Measurements from ENCODE around the gene GPSM1. TPM values are rescaled to one million over a fixed set of nuclear protein-coding genes. Genes with fewer than 3 reads are reported as not detected.
"Not testable (repeated sequence)": the region's sequence is repeated elsewhere in the genome, so short reads cannot be mapped to it uniquely, and the experiment has no call there.

GPSM1 gene
- total RNA-seq, 1 donor from 2014 or later: 1.9 TPM

DNA sequence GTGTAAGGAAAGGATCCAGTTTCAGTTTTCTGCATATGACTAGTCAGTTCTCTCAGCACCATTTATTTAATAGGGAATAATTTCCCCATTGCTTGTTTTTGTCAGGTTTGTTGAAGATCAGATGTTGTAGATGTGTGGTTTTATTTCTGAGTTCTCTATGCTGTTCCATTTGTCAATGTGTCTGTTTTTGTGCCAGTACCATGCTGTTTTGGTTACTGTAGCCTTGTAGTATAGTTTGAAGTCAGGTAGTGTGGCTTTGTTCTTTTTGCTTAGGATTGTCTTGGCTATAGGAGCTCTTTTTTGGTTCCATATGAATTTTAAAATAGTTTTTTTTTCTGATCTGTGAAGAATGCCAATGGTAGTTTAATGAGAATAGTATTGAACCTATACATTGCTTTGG, 6.4 kb upstream of the GPSM1 start:
- Mint-ChIP-seq H3K4me1 (peaks cover 11% of the 10 kb centered on the region), H3K27me3 (peaks cover 10% of the 10 kb centered on the region)
- H3K4me3 Mint-ChIP-seq; H3K36me3 Mint-ChIP-seq (ENCODE audit: low read depth); CTCF ChIA-PET; DNase-seq; intact Hi-C loops (cut with micrococcal nuclease); ATAC-seq (ENCODE audit: low read depth); POLR2A ChIA-PET; H3K27ac Mint-ChIP-seq; H3K9me3 Mint-ChIP-seq: not testable (repeated sequence)

DNA sequence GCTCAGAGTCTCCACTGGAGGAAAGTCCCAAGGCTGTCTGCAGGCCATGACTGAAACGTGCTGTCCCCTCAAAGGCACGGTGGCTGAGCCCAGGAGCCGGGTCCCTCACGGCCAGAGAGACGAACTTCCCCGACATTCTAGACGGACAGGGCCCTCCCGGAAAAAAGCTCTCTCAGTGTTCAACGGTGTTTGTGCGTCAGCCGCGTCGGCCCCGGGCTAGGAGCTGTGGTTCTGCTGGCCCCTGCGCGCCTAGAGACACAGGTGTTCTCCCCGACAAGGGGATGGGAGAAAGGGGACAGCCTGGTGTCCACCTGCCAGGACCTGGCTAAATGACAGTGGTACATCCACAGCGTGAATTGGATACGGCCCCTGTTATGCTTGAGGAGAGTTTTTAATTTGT, 5.8 kb upstream of the GPSM1 start:
- intact Hi-C loops (cut with micrococcal nuclease): no loop called here
- POLR2A ChIA-PET: no interaction called here

GRCh38 chr9:136322756-136323330, 4.5 kb upstream of the GPSM1 start:
- DNase-seq (no peak), ATAC-seq (ENCODE audit: low read depth) (no peak)
- ChIA-PET POLR2A (no interaction called here), CTCF (no interaction called here)
- no peak overlapping the region for H3K4me3 Mint-ChIP-seq
- TF ChIP-seq CTCF (IDR thresholded peaks at IDR 0.05): no peak
- no peak overlapping the region for H3K27ac Mint-ChIP-seq
- peaks cover 11% of the 10 kb centered on the region for H3K4me1 Mint-ChIP-seq
- peaks cover 6% of the 10 kb centered on the region for H3K27me3 Mint-ChIP-seq
- intact Hi-C loops (cut with micrococcal nuclease): no loop called here
- H3K9me3 Mint-ChIP-seq: no peaks in the 10 kb centered on the region
- no peaks in the 10 kb centered on the region for H3K36me3 Mint-ChIP-seq (ENCODE audit: low read depth)

More for the DNA sequence above, 5.8 kb upstream of the GPSM1 start:
- Mint-ChIP-seq H3K9me3 (no peaks in the 10 kb centered on the region), H3K27me3 (peaks cover 10% of the 10 kb centered on the region), H3K4me1 (peaks cover 14% of the 10 kb centered on the region), H3K4me3 (no peak overlapping the region), H3K27ac (no peak overlapping the region), H3K36me3 (ENCODE audit: low read depth) (no peaks in the 10 kb centered on the region)
- DNase-seq (no peak), ATAC-seq (ENCODE audit: low read depth) (no peak)
- CTCF ChIA-PET: no interaction called here
- TF ChIP-seq CTCF (IDR thresholded peaks at IDR 0.05): no peak

- Mint-ChIP-seq H3K36me3 (ENCODE audit: low read depth) (no peaks in the 10 kb centered on the region), H3K27me3 (peaks cover 6% of the 10 kb centered on the region), H3K9me3 (no peaks in the 10 kb centered on the region), H3K4me1 (peaks cover 7% of the 10 kb centered on the region), H3K27ac (no peak overlapping the region), H3K4me3 (no peak overlapping the region)
- DNase-seq (no peak), ATAC-seq (ENCODE audit: low read depth) (no peak)
- POLR2A ChIA-PET: no interaction called here
- TF ChIP-seq CTCF (IDR thresholded peaks at IDR 0.05): no peak
- intact Hi-C loops (cut with micrococcal nuclease): no loop called here
- CTCF ChIA-PET: no interaction called here
Observed at GRCh38 chr9:136323371-136323789, 4.0 kb upstream of the GPSM1 start.

GRCh38 chr9:136324501-136325300, 2.6 kb upstream of the GPSM1 start:
- POLR2A ChIA-PET: no interaction called here
- intact Hi-C loops (cut with micrococcal nuclease): loop anchor here (5.0 kb wide), 1 partner anchor 38 kb away; the partner anchor contains the start of gene DNLZ
- ATAC-seq (ENCODE audit: low read depth) (no peak), DNase-seq (no peak)
- Mint-ChIP-seq H3K27me3 (peaks cover 14% of the 10 kb centered on the region), H3K4me3 (no peak overlapping the region), H3K27ac (no peak overlapping the region), H3K36me3 (ENCODE audit: low read depth) (no peaks in the 10 kb centered on the region), H3K4me1 (peaks cover 11% of the 10 kb centered on the region), H3K9me3 (no peaks in the 10 kb centered on the region)
- CTCF ChIA-PET: no interaction called here
- no peak for TF ChIP-seq CTCF (IDR thresholded peaks at IDR 0.05)
